Hepatocyte (in vitro differentiated cells): Measurements from ENCODE around the gene SRRM4. TPM values are rescaled to one million over a fixed set of nuclear protein-coding genes. Genes with fewer than 3 reads are reported as not detected.

Experiments used
- DNase-seq: peaks from one replicate; pipeline ENCODE4 v3.0.0-alpha.2; 2016; ENCODE audit warnings: low spot score
- H2AFZ ChIP-seq: fragments of 200-600 bp; sonication (generic); 2 replicates; pipeline ENCODE4 v1.6.0; 2016; ENCODE audit warnings: antibody characterized with exemption, mild to moderate bottlenecking
- H3K27ac ChIP-seq: fragments of 200-600 bp; sonication (generic); 2 replicates; pipeline ENCODE4 v1.5.1; 2016; ENCODE audit warnings: mild to moderate bottlenecking
- H3K27me3 ChIP-seq: fragments of 200-600 bp; sonication (generic); 2 replicates; pipeline ENCODE4 v1.6.1; 2016
- H3K36me3 ChIP-seq: fragments of 200-600 bp; sonication (generic); replicated peaks from 2 replicates; pipeline ENCODE4 v1.5.1; 2016; ENCODE audit warnings: low read depth; ENCODE audit not compliant: insufficient read depth
- H3K4me1 ChIP-seq: fragments of 200-600 bp; sonication (generic); 2 replicates; pipeline ENCODE4 v1.5.1; 2016; ENCODE audit warnings: mild to moderate bottlenecking, moderate library complexity; ENCODE audit not compliant: insufficient read depth
- H3K4me2 ChIP-seq: fragments of 200-600 bp; sonication (generic); 2 replicates; pipeline ENCODE4 v1.6.0; 2016
- H3K4me3 ChIP-seq: fragments of 200-600 bp; sonication (generic); 2 replicates; pipeline ENCODE4 v1.5.1; 2016; ENCODE audit warnings: mild to moderate bottlenecking
- H3K79me2 ChIP-seq: fragments of 200-600 bp; sonication (generic); 2 replicates; pipeline ENCODE4 v1.6.0; 2017; ENCODE audit warnings: mild to moderate bottlenecking
- H3K9me2 ChIP-seq: fragments of 200-600 bp; sonication (generic); replicated peaks from 2 replicates; pipeline ENCODE4 v1.6.0; 2017; ENCODE audit warnings: mild to moderate bottlenecking; ENCODE audit not compliant: insufficient read depth
- H3K9me3 ChIP-seq: fragments of 200-600 bp; sonication (generic); 2 replicates; pipeline ENCODE4 v1.5.1; 2016; ENCODE audit warnings: low read depth, mild to moderate bottlenecking
- H4K20me1 ChIP-seq: fragments of 200-600 bp; sonication (generic); 2 replicates; pipeline ENCODE4 v1.6.0; 2016; ENCODE audit warnings: mild to moderate bottlenecking; ENCODE audit not compliant: insufficient read depth, poor library complexity, severe bottlenecking
- CTCF ChIP-seq: fragments of 200-600 bp; sonication (generic); IDR thresholded peaks from 2 replicates; pipeline ENCODE4 v1.5.1; 2016; ENCODE audit warnings: antibody characterized with exemption, mild to moderate bottlenecking; ENCODE audit not compliant: poor library complexity
- EZH2 ChIP-seq: fragments of 200-600 bp; sonication (generic); IDR thresholded peaks from 2 replicates; pipeline ENCODE4 v1.6.1; 2016; ENCODE audit warnings: antibody characterized with exemption, mild to moderate bottlenecking, borderline replicate concordance
- EZH2phosphoT487 ChIP-seq: fragments of 200-600 bp; sonication (generic); IDR thresholded peaks from one replicate; pipeline ENCODE4 v1.6.1; 2018; ENCODE audit warnings: antibody characterized with exemption, mild to moderate bottlenecking, low read depth, moderate library complexity; ENCODE audit not compliant: unreplicated experiment, severe bottlenecking
- WGBS: methylation state at CpG from one replicate; pipeline ENCODE4 v1.1.6; 2016; ENCODE audit warnings: low lambda C conversion rate; ENCODE audit errors: missing lambda C conversion rate; 5-methylcytosine and 5-hydroxymethylcytosine counted together
- polyA plus RNA-seq: library from polyadenylated mRNA; unstranded; fragments of >200 nt; fragmentation: Nextera tagmentation; extraction: Ambion mirVana; gene quantifications from 2 replicates; pipeline ENCODE4 v1.2.1, GENCODE V29; 2016
- total RNA-seq: library from RNA; depleted of rRNA; stranded (reverse); fragments of >200 nt; gene quantifications from 2 replicates; pipeline ENCODE4 v1.2.3, GENCODE V29; 2014

The SRRM4 gene
- total and polyA plus RNA-seq, 2 experiments from 2014 or later = 0.03 to 0.05 TPM

- no peaks in the 10 kb centered on the region for H3K27me3 ChIP-seq
- H3K9me3 ChIP-seq = no peaks in the 10 kb centered on the region
- DNase-seq = no peak
- H3K36me3 ChIP-seq = no peaks in the 10 kb centered on the region
- peaks cover 6% of the 10 kb centered on the region for H3K4me1 ChIP-seq
- no peak overlapping the region for H3K4me3 ChIP-seq
- H3K27ac ChIP-seq = no peak overlapping the region
- 73% methylated on average over 5 of the region's 5 CpGs for WGBS
- no peaks in the 10 kb centered on the region for H3K79me2 ChIP-seq
- no peak overlapping the region for H3K4me2 ChIP-seq
- no peak overlapping the region for H2AFZ ChIP-seq
- H3K9me2 ChIP-seq = no peaks in the 10 kb centered on the region
- TF ChIP-seq EZH2phosphoT487 (no peak), CTCF (no peak), EZH2 (no peak)
- H4K20me1 ChIP-seq = no peaks in the 10 kb centered on the region
These were observed 189.9 kb downstream of the SRRM4 start for GRCh38 chr12:119171291-119171690.

- Histone ChIP-seq H3K4me3 (no peak overlapping the region), H3K27me3 (no peaks in the 10 kb centered on the region), H3K9me2 (no peaks in the 10 kb centered on the region), H2AFZ (no peak overlapping the region), H4K20me1 (no peaks in the 10 kb centered on the region), H3K4me1 (peaks cover 9% of the 10 kb centered on the region), H3K79me2 (no peaks in the 10 kb centered on the region), H3K27ac (no peak overlapping the region), H3K4me2 (no peak overlapping the region), H3K9me3 (no peaks in the 10 kb centered on the region), H3K36me3 (no peaks in the 10 kb centered on the region)
- WGBS = 72% methylated on average over 15 of the region's 15 CpGs
- no peak for DNase-seq
- TF ChIP-seq CTCF (no peak), EZH2 (no peak), EZH2phosphoT487 (no peak)
These were observed 190.5 kb downstream of the SRRM4 start for GRCh38 chr12:119171691-119172425.

- H3K9me2 ChIP-seq = no peaks in the 10 kb centered on the region
- H4K20me1 ChIP-seq = no peaks in the 10 kb centered on the region
- H3K27ac ChIP-seq = no peak overlapping the region
- H3K27me3 ChIP-seq = no peaks in the 10 kb centered on the region
- no peak overlapping the region for H2AFZ ChIP-seq
- no peaks in the 10 kb centered on the region for H3K9me3 ChIP-seq
- H3K36me3 ChIP-seq = no peaks in the 10 kb centered on the region
- 86% methylated on average over 5 of the region's 5 CpGs for WGBS
- TF ChIP-seq EZH2 = no peak
- no peak for TF ChIP-seq EZH2phosphoT487
- no peak for TF ChIP-seq CTCF
- no peak overlapping the region for H3K4me2 ChIP-seq
- H3K79me2 ChIP-seq = peaks cover 3% of the 10 kb centered on the region
- no peak overlapping the region for H3K4me3 ChIP-seq
- peaks cover 14% of the 10 kb centered on the region for H3K4me1 ChIP-seq
- no peak for DNase-seq
These were observed 193.7 kb downstream of the SRRM4 start for GRCh38 chr12:119175081-119175480.
